ENCODE measurements around the gene PLXNC1. TPM values are rescaled to one million over a fixed set of nuclear protein-coding genes. Genes with fewer than 3 reads are reported as not detected.

The PLXNC1 gene
- total RNA-seq, 1 donor from 2014 or later, result 10.3 TPM

DNA sequence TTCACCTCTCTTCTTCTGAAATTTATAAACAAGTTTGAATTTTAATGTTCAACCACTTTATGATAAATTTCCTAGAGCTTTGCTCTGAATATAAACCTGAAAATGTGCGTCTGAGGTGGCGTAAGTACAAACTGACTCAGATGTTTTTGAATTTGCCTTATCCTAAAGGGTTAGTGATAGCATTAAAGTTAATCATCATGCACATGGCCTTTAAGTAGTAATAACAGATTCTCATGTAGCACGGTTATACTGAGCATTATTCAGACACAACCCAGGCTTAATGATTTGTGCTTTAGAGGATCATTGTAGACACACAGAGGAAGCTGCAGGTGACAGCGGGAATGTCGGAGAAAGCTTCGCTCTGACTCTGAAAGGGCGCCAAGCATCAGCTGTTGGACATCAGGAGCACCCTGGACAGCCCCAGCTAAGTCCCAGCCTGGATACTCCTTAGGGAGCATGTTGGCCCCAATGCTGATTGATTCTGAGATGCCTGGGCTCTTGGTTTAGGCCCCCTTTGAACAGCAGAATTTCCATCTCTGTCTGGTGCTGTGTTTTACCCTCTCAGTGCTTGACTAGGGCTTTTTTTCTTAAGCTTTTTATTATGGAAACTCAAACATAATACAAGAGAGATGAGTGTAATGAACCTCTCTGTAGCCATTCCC is 91.1 kb downstream of the PLXNC1 start:
- DNase-seq (ENCODE audit: low spot score), result no peak

DNA sequence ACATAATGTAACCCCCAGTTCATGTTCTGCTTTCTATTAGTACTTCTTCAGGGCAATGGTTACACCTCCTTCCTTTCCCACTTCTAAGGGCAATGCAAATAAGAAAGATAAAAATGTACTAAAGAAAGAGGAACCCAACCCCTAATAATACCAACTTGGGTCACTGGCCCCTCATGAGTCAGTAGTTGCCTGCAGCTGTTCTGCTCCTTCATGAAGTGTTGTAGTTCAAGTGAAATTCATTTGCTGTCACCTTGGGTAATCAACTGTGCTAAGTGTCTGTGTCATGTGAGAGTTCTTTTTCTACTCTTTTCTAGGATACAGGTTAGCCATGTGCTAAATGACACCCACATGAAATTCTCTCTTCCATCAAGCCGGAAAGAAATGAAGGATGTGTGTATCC is 91.8 kb downstream of the PLXNC1 start:
- no peak for DNase-seq (ENCODE audit: low spot score)

DNA sequence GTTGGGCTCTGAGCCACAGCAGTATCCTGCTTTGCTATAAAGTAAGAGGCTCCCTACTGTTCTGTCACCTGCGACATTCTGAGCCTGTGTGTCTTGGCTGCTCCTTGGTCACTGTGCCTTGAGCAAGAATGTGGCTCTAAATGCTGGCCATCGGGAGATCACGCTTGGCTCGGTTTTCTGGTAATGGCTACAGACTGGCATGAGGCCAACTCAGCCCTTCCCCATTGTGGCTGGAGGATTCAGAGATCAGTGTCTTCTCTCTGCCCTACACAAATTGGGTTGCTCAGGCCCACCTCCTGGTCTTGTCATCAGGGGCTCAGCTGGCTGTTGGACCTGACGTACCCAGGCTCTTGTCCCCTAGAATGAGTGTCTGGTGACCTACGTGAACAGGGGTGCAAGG is 94.5 kb downstream of the PLXNC1 start:
- DNase-seq (ENCODE audit: low spot score), result no peak

DNA sequence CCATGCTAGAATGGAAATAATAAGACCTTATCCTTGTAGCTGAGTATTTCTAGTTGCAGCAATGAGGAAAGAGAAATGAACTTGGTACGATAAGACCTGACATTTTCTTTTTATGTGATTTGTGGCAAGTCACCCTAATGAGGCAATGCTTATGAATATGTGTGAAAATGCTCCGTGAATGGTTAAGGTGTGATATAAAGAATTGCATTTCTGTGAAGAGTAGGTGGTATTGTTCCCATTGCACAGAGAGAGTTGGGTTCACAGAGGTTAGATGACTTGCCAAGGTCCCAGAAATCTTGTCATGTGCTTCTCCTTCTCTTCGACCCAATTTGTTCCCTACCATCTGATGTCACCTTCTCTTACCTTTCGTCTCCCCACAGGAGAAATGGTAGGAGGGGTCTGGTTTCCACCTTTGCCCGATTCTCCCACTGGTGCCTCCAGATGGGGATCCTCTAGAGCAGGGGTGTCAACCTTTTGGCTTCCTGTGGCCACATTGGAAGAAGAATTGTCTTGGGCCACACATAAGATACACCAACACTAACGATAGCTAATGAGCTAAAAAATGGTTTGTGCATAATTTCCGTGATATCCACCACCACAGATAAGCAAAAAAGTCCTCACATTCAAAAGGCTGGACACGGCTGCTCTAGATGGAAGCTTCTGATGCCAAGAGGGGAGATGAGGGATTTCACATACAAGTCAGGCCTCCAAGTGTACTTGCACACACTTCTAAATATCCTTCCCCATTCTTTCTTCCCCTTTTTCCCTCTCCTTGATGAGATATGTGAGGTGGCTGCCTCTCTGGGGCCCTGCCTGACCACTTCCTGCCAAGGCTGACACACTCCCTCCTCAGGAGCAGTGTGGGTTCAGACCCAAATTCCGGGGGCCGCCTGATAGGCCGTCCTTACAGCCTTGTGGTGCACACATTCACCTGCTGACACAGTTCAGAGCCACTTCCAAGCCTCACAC is 96.1 kb downstream of the PLXNC1 start:
- DNase-seq (ENCODE audit: low spot score), result no peak

DNA sequence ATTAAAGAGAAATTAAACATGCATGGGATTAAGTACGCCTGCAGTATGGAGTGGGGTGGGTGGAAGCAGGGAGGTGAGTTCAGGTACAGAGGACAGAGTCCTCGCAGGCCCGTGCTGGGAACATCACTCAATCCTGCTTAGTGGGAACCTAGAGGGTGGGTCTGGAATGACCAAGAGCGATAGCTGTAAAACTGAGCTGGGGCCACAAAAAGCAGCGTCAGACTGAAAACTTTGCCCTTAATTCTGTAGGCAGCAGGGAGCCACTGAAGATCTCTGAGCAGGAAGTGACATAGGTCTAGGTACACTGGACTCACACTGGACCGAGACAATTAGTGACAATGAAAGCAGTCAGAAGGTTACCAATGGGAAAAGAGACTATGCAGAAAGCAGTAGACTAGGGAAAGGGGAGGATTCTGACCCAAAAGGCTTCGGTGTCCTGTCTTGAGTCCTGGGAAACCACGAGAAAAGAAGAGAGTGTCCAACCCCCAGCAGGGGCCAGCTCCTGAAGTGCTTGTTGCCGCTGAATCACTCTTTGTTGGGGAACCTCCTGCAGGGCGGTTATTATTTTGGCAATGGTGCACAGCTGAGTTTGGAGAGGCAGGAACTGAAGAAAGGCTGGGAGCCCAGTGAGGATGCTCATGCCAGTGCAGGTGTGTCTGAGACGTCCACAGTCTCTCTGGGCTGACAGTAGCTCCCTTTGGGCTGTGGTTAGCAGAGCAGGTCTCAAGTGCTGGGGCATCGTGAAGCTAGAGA is 97.4 kb downstream of the PLXNC1 start:
- DNase-seq (ENCODE audit: low spot score), result no peak

DNA sequence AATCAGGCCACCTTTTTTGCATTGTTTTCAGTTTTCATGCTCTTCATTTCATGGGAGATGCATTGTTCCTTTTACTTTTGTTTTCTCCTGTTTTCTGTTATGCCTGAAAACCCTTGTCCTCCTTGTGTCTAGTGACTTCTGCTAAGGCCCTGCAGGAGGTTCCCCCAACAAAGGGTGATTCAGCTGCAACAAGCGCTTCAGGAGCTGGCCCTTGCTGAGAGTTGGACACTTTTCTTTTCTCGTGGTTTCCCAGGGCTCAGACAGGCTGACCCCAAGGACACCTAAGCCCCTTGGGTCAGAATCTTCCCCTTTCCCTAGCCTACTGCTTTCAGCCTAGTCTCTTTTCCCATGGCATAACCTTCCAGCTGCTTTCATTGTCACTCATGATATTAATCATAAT is 98.9 kb downstream of the PLXNC1 start:
- no peak for DNase-seq (ENCODE audit: low spot score)

DNA sequence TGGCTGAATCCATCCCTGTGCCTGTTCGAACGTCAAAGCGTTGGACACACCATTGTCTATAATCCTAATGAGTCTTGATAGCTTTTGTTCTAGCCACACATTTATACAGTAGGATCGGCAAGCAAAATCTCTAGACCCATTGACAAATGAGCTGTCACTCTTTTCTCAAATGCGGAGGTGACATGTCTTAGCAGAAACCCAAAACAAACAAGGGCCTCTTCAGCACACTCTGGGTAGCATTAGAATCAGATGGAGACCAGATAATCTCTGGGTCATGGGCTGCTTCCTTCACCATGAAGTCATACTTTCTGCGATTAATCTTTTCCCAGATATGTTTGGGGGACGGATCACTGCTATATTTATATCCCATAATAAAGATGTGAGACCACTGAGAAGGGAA is 100.2 kb downstream of the PLXNC1 start:
- DNase-seq (ENCODE audit: low spot score), result no peak

DNA sequence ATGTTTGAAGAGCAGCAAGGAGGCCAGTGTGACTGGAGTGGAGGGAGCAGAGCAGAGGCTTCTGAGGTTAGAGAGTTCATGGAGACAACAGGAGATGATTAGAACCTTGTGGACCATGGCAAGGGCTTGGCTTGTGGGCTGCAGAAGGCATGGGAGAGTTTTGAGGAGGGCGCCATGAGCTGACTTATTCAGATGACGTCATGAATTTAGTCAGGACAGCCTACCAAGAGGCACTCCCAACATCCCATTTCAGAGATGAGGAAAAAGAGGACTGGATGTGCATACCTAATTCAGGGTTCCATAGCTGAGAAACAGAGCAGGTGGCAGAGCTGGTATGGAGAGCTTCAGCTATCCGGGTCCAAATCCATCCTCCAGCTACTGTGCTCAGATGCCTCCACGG is 101.8 kb downstream of the PLXNC1 start:
- no peak for DNase-seq (ENCODE audit: low spot score)

DNA sequence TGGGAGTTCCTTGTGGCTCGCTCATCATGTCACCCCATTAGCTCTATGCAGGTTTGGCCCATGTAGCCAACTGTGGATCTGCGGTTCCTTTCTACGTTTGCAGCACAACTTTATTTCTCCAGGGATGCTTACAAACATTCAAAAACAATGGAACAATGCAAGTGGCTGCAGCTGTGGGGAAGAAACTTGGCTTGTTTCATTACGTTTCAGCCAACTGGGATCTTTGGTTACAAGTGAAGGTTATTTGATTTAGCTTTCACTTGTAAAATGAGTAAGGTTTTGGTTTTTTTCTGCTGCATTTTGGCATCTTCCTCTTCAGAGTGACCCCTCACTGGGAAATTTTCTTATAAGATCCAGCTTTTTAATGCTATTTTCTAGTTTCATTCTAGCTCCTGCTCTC is 105.9 kb downstream of the PLXNC1 start:
- DNase-seq (ENCODE audit: low spot score), result no peak

DNA sequence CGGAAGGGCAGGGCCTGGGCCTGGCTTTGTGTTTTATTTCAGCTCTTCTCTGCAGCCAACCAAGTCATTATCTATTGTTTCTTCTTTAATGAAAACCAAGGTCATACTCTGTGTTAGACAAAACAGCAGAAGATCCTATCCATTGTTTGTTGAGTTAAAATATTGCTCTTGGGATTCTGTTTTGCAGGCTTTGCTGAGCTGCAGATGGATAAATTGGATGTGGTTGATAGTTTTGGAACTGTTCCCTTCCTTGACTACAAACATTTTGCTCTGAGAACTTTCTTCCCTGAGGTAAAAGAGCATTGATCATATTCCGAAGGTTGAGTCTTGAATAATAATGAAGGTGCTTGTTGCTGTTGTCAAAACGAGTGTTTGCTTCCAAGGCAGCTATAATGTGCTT is 106.6 kb downstream of the PLXNC1 start:
- no peak for DNase-seq (ENCODE audit: low spot score)

DNA sequence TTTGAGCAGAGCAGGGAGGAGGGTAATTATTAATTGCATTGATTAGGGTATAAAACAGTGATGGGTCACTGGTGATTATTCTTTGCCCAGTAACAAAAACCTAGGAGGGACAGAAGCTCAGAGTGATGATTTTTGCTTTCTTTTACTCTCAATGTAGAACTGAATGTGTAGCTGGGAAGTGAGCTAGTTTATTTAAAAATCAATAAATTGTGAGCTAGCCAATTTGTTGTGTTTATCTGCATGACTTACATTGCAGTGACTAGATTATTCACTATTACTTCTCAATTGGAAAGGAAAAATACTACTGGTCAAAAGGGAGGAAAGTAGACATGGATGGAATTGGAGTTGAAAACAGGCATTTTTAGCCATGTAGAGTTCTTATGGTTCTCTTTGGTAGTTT is 107.1 kb downstream of the PLXNC1 start:
- DNase-seq (ENCODE audit: low spot score), result no peak

DNA sequence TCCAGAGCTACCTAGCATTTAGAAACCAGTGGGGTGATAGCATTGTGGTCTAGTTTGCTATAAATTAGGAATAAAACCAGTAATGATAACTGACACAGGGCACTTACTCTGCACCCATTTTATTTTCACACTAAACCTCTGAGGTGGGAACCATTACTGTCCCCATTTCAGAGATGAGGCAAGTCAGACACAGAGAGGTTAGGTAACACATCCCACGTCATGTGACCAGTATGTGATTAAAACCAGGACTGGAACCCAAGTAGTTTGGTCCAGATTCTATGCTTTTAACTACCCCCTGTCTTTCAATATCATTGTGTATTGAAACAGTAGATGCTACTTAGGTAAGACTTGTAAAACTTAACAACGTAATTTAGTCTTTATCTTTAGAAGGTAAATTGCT is 110.2 kb downstream of the PLXNC1 start:
- no peak for DNase-seq (ENCODE audit: low spot score)

DNA sequence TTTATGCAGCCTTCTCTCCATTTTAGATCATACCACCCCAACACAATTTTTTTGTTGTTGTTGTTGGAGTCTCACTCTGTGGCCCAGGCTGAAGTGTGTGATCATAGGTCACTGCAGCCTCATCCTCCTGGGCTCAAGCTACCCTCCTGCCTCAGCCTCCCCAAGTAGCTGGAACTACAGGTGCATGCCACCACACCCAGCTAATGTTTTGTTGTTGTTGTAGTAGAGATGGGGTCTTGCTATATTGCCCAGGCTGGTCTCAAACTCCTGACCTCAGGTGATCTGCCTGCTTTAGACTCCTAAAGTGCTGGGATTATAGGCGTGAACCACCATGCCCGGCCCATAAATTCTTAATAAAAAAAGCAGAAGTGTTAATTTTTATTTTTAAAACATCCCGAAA is 111.6 kb downstream of the PLXNC1 start:
- no peak for DNase-seq (ENCODE audit: low spot score)

DNA sequence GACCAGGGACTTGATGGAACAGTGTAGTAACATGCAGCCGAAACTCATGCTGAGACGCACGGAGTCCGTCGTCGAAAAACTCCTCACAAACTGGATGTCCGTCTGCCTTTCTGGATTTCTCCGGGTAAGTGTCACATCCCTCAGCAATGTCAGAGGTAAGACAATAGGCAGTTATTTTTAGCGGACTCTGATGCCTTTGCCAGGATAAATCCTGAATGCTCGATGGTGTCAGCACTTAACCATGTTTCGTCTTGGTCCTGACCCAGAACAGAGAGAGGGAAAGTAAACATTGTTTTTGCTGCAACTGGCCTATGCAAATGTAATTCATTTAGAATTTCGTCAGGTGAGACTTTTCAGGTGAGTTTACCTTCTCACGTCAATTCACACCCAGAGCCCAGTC is 112.3 kb downstream of the PLXNC1 start:
- DNase-seq (ENCODE audit: low spot score), result no peak

DNA sequence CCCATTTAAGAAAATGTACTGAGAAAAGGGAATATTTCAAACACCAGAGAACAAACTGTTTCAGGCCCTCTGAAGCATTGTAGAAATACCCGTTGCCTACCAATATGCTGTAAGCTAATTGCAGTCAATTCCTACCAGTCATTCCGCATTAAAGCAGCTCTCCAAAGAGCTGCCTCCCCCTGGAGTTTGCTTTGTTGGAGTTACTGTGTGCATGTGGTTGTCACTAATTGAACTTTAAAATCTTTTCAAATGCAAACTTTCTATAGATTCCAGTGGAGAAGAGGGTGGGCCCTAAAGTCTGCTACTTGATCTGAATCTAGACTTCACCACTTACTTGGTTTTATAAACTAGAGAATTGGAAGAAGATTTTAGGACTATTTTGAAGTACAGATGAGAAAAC is 112.7 kb downstream of the PLXNC1 start:
- DNase-seq (ENCODE audit: low spot score), result no peak

DNA sequence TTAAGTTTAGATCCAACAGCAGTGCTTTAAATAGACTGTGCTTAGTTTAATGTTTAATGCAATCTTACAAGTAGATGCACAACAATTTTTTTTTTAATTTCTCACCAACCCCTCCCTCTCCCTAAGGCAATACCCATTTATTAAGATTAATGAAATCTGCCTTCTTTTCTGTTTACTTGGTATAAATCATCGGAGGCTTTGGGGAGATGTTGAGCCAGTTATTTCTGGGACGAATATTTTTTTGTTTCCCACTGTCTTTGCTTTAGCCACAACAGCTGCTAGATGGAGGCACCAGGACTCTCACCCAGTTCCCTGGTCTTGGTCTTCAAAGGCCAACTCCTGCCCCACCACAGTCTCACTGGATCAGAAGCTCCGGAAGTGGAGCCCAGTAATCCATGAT is 113.4 kb downstream of the PLXNC1 start:
- DNase-seq (ENCODE audit: low spot score), result no peak

DNA sequence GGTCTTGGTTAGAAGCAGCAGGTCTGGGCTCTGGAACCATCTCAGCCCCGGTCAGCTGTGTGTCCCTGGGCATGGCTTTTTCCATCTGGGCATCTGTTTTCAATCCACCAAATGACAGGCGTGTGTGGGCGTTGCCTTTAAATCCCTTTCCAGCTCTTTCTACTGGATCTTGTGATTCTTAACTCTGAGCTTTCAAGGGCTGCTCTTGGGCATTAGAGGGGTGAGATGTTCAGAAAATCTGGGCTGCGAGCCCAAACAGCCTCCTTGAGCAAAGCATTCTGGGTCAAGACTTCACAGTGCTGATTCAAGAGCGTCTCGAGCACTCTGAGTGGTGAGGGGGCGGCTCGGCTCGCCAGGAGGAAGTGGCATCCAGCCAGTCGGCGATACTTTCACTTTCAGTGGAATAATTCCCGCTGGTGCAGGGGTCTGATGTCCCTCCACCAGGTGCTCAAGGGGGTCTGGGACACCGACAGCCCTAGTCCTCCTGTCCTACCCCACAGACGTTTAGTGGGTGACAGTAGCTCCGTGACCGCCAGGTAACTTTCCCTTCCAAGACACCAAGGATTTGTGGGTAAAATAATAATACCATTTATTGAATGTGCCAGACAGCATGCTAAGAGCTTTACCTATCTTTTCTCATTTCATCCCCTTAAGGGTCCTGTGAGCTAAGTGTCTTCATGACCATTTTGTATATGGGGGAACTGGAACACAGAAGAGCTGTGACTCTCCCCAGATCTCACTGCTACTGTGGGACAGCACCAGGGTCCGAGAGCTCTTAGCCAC is 114.0 kb downstream of the PLXNC1 start:
- peak; percentile 87 for DNase-seq (ENCODE audit: low spot score)

DNA sequence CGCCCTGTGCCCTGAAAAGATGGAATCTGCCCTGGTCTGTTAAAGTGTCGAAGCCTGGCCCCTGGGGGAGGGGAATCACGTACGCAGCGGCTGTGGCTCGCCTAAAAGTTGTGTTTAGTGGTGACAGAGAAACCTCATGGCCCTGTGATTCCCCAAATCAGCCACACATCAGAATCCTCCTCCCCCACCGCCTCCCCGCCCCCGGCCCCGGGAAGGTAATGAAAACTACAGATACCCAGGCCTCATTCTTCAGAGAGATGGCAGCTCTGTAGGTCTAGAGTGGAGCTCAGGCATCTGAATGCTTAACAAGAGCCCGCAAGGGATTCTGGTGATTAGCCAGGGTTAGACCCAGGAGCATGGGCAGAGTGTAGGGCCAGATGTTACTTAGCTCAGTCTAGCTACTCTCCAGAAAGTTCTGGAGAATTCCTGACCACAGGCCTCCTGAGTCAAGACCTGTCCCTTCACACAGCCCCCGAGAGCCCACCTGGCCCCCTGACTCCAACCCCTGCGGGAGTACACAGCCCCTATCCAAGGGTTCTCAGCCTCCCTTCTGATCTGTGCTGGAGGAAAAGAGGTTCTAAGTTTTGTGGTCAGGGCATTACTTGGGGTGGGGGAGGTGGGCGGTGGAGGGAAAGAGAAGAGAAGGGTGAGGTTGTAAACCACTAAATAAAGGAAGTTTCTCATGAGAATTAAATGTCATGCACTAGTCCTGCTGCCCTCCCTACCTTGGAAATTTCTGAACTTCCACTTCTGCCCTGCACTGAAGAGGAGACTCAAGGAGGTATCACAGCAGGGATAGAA is 114.8 kb downstream of the PLXNC1 start:
- no peak for DNase-seq (ENCODE audit: low spot score)

DNA sequence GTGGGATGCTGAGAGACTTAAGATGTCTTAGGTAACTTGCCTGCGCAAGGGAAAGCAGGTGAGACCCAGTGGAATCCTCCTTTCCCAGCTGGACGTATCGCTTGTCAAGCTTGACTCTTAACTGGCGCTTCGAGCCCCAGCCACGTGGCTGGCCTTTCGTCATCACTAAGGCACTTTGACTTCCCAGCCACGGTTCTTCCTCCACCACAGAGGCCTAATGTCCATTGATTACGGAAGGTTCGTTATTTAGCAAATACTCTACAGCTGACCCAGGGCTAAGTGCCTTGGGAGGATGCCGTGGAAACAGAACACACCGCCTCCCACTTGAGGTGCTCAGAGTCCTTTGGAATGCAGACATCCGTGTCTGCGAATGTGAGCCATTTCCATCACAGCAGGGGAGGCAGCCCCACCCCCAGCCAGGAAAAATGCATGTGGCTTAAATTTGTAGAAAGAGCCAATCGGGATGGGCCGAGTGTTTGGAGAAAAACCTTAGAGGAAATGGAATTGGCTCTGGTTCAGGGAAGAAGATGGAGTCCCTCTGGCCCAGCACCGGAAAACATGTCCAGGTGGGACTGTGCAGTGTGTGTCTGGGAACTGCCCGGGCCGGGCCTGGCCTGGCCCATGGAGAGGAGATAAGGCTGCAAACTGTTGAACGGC is 115.7 kb downstream of the PLXNC1 start:
- DNase-seq (ENCODE audit: low spot score), result no peak

DNA sequence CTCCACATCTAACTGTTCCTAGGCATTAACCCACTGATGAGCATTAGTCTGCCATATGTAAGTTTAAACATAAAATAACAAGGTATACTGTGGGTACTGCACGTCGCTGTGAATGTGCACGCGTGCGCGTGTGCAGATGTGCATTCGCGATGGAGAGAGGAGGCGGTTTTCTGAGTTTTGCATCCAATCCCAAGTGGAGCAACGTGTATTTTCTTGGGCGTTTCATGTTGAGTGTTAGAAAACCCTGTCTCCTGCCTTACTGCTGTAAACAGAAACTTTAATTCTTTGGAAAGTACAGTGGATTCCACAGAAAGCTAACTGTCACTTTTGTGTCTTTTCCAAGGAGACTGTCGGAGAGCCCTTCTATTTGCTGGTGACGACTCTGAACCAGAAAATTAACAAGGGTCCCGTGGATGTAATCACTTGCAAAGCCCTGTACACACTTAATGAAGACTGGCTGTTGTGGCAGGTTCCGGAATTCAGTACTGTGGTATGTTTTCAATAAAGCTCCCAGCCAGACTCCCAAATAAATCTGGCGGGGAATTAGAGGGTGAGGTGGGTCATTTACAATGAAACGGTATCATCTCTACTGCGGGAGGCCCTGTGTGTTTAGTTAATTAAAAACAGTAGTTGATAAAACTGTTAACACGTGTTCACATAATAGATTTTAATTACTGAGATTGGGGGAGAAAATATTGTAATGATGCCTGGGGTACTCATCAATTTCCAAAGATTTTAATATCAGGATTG is 116.5 kb downstream of the PLXNC1 start:
- no peak for DNase-seq (ENCODE audit: low spot score)
